T-helper 17 cell (primary cell): Measurements from ENCODE around the gene ZRANB1. TPM values are rescaled to one million over a fixed set of nuclear protein-coding genes. Genes with fewer than 3 reads are reported as not detected.

Source experiments
- ATAC-seq: fragments of 150-1000 bp; cut with Tn5 transposase; 2 replicates; pipeline ENCODE4 v1.10.0; 2021; ENCODE audit warnings: mild to moderate bottlenecking, moderate library complexity
- DNase-seq, 3 donors: peaks; one replicate each; pipeline versions ENCODE4 v3.0.0 to v3.0.0-alpha.2; 2020 to 2021
- H3K9me3 ChIP-seq: one replicate; pipeline ENCODE4 v1.7.0; 2013; ENCODE audit warnings: low read length, mild to moderate bottlenecking; ENCODE audit not compliant: control insufficient read depth, poor library complexity, severe bottlenecking
- H3K27ac Mint-ChIP-seq: one replicate; pipeline ENCODE4 v1.8.0; 2022; ENCODE audit warnings: mild to moderate bottlenecking, moderate library complexity, mixed read lengths
- H3K27me3 Mint-ChIP-seq: one replicate; pipeline ENCODE4 v1.8.0; 2022; ENCODE audit warnings: mixed read lengths
- H3K36me3 Mint-ChIP-seq: one replicate; pipeline ENCODE4 v1.8.0; 2022; ENCODE audit warnings: low read depth, mixed read lengths
- H3K4me1 Mint-ChIP-seq: one replicate; pipeline ENCODE4 v1.8.0; 2022; ENCODE audit warnings: mild to moderate bottlenecking, mixed read lengths
- H3K4me3 Mint-ChIP-seq: one replicate; pipeline ENCODE4 v1.8.0; 2022; ENCODE audit warnings: mild to moderate bottlenecking, moderate library complexity, mixed read lengths
- total RNA-seq, 4 donors: library from RNA in 2 of 4; stranded (reverse) in 2 of 4; gene quantifications; one replicate each; pipeline ENCODE4 v1.2.3 and lab custom pipeline; 2022 to 2026

Gene ZRANB1
- total RNA-seq, 2 donors from 2014 or later, result 19.4 to 21.3 TPM

DNA sequence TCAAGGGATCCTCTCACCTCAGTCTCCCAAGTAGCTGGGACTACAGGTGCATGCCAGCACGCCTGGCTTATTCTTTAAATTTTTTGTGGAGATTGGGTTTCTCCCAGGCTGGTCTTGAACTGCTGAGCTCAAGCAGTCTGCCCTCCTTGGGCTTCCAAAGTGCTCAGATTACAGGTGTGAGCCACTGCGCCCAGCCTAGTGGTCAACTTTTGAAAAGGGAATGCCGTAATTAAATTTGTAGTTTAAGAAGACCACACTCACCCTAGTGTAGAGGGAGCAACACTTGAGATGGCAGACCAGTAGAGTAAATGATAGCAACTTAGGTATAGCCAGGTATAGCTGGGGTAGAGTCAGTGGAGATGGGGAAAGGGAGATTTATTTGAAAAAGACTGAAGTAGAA, 17.6 kb downstream of the ZRANB1 start:
- ATAC-seq (no peak), DNase-seq (no peak)
- H3K36me3 Mint-ChIP-seq, result no peaks in the 10 kb centered on the region
- H3K27me3 Mint-ChIP-seq, result no peaks in the 10 kb centered on the region
- H3K9me3 ChIP-seq, result no peaks in the 10 kb centered on the region
- H3K27ac Mint-ChIP-seq, result peak overlapping the region; percentile 51
- H3K4me1 Mint-ChIP-seq, result peaks cover 25% of the 10 kb centered on the region
- H3K4me3 Mint-ChIP-seq, result no peak overlapping the region

- H3K9me3 ChIP-seq, result no peaks in the 10 kb centered on the region
- Mint-ChIP-seq H3K4me1 (peaks cover 26% of the 10 kb centered on the region), H3K27me3 (no peaks in the 10 kb centered on the region), H3K27ac (no peak overlapping the region), H3K4me3 (no peak overlapping the region), H3K36me3 (no peaks in the 10 kb centered on the region)
- no peak for DNase-seq
- no peak for ATAC-seq
Measured at GRCh38 chr10:124961248-124961570, 19.3 kb downstream of the ZRANB1 start.

- no peak for ATAC-seq
- peaks cover 28% of the 10 kb centered on the region for H3K4me1 Mint-ChIP-seq
- H3K36me3 Mint-ChIP-seq, result peaks cover 5% of the 10 kb centered on the region
- H3K4me3 Mint-ChIP-seq, result no peak overlapping the region
- H3K9me3 ChIP-seq, result no peaks in the 10 kb centered on the region
- no peak for DNase-seq
- peak overlapping the region; percentile 14 for H3K27ac Mint-ChIP-seq
- H3K27me3 Mint-ChIP-seq, result no peaks in the 10 kb centered on the region
Measured at GRCh38 chr10:124962421-124962820, 20.5 kb downstream of the ZRANB1 start.

DNA sequence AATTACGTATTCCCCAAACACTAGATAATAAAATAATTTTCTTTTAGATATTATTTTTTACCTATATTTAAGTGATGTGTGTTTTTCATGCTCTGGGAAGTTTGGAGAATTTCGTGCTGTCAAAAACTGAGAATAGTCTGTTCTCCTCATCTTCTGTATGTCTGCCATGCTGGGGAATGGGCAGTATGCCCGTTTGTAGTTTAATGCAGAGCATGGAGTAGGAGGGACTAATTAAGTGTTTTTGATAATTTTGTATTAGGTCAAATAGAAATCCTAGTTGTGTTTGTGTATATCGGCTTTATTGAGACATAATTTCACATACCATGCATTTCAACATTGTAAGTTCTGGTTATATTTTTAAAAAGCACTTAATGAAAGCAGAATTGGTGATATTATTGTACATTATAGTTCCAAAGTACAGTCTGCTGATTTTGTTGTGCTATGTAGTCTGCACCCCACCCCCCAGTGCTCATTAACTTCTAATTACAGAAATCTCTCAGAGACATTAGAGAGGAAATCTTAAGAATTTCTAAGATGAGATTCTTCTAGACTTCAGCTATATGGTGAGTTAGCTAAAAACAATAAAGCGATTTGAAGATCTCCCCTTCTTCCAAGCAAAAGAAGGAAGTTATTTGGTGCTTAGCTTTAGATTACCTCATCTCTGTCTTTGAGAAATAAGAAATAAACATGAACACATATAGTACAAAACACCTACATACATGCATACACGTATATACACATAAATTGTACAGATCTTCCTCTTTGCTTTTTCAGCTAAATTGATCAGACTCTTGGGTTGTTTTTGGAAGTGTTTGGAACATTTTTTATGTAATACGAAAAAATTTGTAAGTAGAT, 22.2 kb downstream of the ZRANB1 start:
- no peaks in the 10 kb centered on the region for H3K9me3 ChIP-seq
- Mint-ChIP-seq H3K4me3 (no peak overlapping the region), H3K27me3 (no peaks in the 10 kb centered on the region), H3K4me1 (peaks cover 24% of the 10 kb centered on the region), H3K36me3 (peaks cover 6% of the 10 kb centered on the region), H3K27ac (no peak overlapping the region)
- ATAC-seq (no peak), DNase-seq (no peak)

DNA sequence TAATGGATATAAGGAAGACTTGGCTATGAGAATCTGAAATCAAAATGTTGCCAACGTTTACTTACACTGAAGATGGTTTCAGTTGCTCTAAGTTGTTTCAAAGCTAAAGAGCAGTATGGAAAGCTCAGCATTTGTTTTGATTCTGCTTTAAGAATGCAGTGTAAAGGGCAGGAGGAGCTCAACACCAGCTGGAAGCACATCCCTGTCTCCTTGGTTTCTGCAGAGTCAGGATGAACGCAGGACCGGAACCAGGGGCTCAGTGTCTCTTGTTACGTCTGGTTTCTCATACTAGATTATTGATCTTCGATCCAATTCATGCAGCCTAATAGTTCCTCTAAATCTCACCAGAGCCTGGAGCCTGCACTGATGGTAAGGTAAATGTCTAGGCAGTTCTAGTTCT, 24.1 kb downstream of the ZRANB1 start:
- no peak overlapping the region for H3K27ac Mint-ChIP-seq
- DNase-seq (no peak), ATAC-seq (no peak)
- H3K9me3 ChIP-seq, result no peaks in the 10 kb centered on the region
- peaks cover 6% of the 10 kb centered on the region for H3K36me3 Mint-ChIP-seq
- peaks cover 20% of the 10 kb centered on the region for H3K4me1 Mint-ChIP-seq
- H3K4me3 Mint-ChIP-seq, result no peak overlapping the region
- H3K27me3 Mint-ChIP-seq, result no peaks in the 10 kb centered on the region

DNA sequence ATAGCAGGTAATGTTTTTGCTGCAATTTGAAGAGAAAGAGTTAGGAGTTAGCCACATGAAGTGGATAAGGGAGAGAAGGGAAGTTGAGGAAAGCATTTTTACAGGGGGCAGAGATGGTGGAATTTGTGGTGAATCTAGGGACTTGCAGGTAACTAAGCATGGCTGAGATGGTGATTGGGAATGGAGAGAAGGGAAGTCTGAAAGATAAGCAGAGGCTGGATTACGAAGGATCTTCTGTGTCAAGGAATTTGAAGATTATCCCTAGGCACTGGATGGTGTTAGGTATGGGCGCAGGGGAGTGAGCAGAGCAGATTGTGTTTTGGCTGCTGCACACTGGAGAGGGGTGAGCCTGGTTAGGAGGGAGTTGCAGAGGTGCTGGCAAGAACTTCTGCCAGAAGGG, 25.3 kb downstream of the ZRANB1 start:
- ATAC-seq (no peak), DNase-seq (no peak)
- Mint-ChIP-seq H3K27me3 (no peaks in the 10 kb centered on the region), H3K36me3 (peaks cover 6% of the 10 kb centered on the region), H3K4me3 (peak overlapping the region; percentile 36), H3K4me1 (peaks cover 21% of the 10 kb centered on the region), H3K27ac (peak overlapping the region; percentile 69)
- H3K9me3 ChIP-seq, result no peaks in the 10 kb centered on the region

GRCh38 chr10:124971276-124971675, 29.4 kb downstream of the ZRANB1 start:
- H3K27me3 Mint-ChIP-seq, result no peaks in the 10 kb centered on the region
- H3K4me1 Mint-ChIP-seq, result peaks cover 25% of the 10 kb centered on the region
- H3K4me3 Mint-ChIP-seq, result no peak overlapping the region
- no peaks in the 10 kb centered on the region for H3K9me3 ChIP-seq
- peak overlapping the region; percentile 56 for H3K27ac Mint-ChIP-seq
- ATAC-seq (no peak), DNase-seq (no peak)
- peaks cover 6% of the 10 kb centered on the region for H3K36me3 Mint-ChIP-seq

GRCh38 chr10:124972637-124973036, 30.7 kb downstream of the ZRANB1 start:
- peaks cover 19% of the 10 kb centered on the region for H3K4me1 Mint-ChIP-seq

GRCh38 chr10:124974131-124974530, 32.2 kb downstream of the ZRANB1 start:
- Mint-ChIP-seq H3K27me3 (no peaks in the 10 kb centered on the region), H3K4me3 (no peak overlapping the region), H3K4me1 (peaks cover 25% of the 10 kb centered on the region), H3K27ac (no peak overlapping the region), H3K36me3 (peaks cover under 1% of the 10 kb centered on the region)
- ATAC-seq, result no peak
- no peaks in the 10 kb centered on the region for H3K9me3 ChIP-seq
- DNase-seq, result no peak

More at GRCh38 chr10:124972637-124973036, 30.7 kb downstream of the ZRANB1 start:
- Mint-ChIP-seq H3K27ac (no peak overlapping the region), H3K4me3 (no peak overlapping the region), H3K36me3 (no peaks in the 10 kb centered on the region), H3K27me3 (no peaks in the 10 kb centered on the region)
- no peaks in the 10 kb centered on the region for H3K9me3 ChIP-seq
- DNase-seq, result no peak
- ATAC-seq, result no peak

DNA sequence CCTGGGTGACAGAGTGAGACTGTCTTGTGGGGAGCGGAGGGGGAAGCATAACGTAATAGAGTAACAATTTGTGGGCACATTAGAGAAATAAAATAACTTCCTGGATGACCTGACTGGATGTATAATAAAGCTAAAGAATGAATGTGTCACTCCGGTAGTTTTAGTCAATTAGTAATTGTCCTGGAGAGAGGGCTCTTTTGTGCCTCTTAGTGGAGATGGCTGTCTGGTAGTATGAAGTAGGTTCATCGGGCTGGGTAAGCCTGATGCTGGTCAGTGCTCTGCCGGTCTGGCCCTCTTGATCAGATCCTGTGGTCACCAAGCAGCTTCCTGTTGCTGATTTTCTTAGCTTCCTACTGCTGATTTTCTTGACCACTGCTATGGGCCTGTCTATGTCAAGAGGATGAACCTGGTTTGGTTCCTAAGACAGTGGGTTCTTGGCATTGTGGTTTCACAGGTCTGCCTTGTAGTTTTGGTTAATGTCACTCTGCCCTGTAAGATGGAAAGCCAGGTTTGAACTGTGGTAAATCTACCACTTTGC, 34.1 kb downstream of the ZRANB1 start:
- H3K27me3 Mint-ChIP-seq, result no peaks in the 10 kb centered on the region
- ATAC-seq, result peak; percentile 25
- H3K4me3 Mint-ChIP-seq, result peak overlapping the region; percentile 58

DNA sequence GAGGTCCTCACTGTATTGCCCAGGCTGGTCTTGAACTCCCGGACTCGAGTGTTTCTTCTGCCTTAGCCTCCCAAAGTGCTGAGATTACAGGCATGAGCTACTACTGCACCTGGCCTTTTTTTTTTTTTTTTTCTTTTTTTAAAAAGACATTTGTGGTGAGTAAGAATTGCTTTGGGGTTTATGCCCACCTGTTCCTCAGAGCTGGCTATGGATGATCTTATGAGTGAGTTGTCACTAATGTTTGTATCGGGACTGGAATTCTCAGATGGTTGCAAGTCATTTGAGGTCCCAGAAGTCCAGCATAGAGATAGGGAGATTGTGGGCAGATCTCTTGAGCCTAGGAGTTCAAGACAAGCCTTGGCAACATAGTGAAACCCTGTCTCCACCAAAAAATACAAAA, 35.2 kb downstream of the ZRANB1 start:
- Mint-ChIP-seq H3K4me1 (peaks cover 23% of the 10 kb centered on the region), H3K27ac (peak overlapping the region; percentile 68), H3K27me3 (no peaks in the 10 kb centered on the region), H3K4me3 (no peak overlapping the region), H3K36me3 (peaks cover 6% of the 10 kb centered on the region)
- DNase-seq, result no peak
- no peak for ATAC-seq
- H3K9me3 ChIP-seq, result no peaks in the 10 kb centered on the region

More for the DNA sequence above, 34.1 kb downstream of the ZRANB1 start:
- no peak for DNase-seq
- Mint-ChIP-seq H3K27ac (peak overlapping the region; percentile 68), H3K36me3 (peaks cover 4% of the 10 kb centered on the region), H3K4me1 (peaks cover 26% of the 10 kb centered on the region)
- H3K9me3 ChIP-seq, result no peaks in the 10 kb centered on the region

DNA sequence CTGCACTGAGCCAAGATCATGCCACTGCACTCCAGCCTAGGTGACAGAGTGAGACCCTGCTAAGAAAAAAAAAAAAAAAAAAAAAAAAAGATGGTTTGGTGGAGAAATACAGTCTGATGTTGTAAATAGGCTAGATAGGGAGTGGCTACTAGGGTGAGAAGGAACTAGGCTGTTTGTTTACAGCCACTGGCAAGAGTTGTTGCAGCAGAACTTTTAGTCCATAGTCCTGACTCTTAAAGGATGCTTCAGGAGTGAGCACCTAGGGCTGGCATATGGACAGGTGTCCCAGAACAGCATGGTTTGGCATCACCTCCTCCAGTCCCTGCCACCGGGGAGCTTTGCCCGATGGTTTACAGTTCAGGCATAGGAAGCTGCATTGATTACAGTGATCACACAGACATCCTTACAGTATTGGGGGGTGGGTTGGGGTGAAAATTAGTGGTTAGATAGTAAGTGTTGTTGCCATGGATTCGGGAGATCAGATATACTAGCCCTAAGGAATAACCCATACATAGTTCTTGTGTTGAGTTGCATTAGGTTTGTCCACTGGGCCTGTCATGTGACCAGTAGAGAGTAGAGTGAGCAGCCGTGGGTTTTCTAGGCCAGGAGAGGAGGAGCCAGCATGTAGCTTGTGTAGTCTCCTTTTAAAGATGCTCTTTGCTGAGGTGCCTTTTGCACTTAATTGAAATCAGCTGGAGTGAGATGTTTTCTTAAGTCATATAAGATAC, 35.9 kb downstream of the ZRANB1 start:
- Mint-ChIP-seq H3K4me1 (peaks cover 24% of the 10 kb centered on the region), H3K4me3 (no peak overlapping the region), H3K27me3 (no peaks in the 10 kb centered on the region), H3K27ac (peak overlapping the region; percentile 68), H3K36me3 (peaks cover 7% of the 10 kb centered on the region)
- H3K9me3 ChIP-seq, result no peaks in the 10 kb centered on the region
- DNase-seq, result no peak
- ATAC-seq, result peak; percentile 25

GRCh38 chr10:124978376-124978725, 36.4 kb downstream of the ZRANB1 start:
- H3K4me3 Mint-ChIP-seq, result no peak overlapping the region

More at GRCh38 chr10:124978376-124978725, 36.4 kb downstream of the ZRANB1 start:
- no peaks in the 10 kb centered on the region for H3K9me3 ChIP-seq
- H3K27me3 Mint-ChIP-seq, result no peaks in the 10 kb centered on the region
- peaks cover 11% of the 10 kb centered on the region for H3K36me3 Mint-ChIP-seq
- peaks cover 29% of the 10 kb centered on the region for H3K4me1 Mint-ChIP-seq
- DNase-seq (no peak), ATAC-seq (no peak)
- H3K27ac Mint-ChIP-seq, result peak overlapping the region; percentile 68
